Neural progenitor cell (in vitro differentiated cells): ENCODE data around the gene MT1A.

Experiments used
- EZH2 ChIP-seq: fragments of 200-600 bp; sonication (generic); IDR thresholded peaks from 2 replicates; pipeline ENCODE4 v1.6.1; 2017; ENCODE audit warnings: antibody characterized with exemption, mild to moderate bottlenecking, moderate library complexity
- TF ChIP-seq, protein P1 (sequence below): fragments of 200-600 bp; sonication (generic); IDR thresholded peaks from 2 replicates; pipeline ENCODE4 v1.5.1; 2017; ENCODE audit warnings: antibody characterized with exemption, mild to moderate bottlenecking

DNA sequence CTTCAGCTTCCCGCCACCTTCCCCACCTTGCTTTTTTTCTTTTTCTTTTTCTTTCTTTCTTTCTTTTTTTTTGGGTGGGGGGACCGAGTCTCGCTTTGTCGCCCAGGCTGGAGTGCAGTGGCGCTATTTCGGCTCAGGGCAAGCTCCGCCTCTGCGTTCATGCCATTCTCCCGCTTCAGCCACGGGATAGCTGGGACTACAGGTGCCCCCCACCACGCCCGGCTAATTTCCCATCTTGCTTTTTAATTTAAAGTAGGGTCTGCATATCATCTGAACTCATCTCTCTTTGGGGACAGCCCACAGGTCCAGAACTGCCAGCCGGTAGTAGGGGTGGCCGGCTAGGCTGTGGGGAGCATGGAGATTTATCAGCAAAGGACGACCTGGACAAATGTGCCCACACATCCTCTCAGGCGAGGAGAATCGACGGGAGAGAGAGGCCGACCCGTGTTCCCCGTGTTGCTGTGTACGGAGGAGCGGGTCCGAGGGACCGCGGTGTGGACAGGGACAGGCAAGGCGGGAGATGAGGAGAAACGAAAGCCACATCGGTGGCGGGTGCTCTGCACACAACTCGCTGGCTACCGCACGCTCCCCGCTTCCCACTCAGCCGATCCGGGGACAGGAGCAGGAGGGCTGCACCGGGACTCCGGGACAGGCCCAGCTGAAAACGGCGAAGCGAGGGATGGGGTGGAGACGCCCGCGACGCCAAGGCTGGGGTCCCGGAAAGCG is 3.6 kb upstream of the MT1A start:
- TF ChIP-seq, protein P1, sequence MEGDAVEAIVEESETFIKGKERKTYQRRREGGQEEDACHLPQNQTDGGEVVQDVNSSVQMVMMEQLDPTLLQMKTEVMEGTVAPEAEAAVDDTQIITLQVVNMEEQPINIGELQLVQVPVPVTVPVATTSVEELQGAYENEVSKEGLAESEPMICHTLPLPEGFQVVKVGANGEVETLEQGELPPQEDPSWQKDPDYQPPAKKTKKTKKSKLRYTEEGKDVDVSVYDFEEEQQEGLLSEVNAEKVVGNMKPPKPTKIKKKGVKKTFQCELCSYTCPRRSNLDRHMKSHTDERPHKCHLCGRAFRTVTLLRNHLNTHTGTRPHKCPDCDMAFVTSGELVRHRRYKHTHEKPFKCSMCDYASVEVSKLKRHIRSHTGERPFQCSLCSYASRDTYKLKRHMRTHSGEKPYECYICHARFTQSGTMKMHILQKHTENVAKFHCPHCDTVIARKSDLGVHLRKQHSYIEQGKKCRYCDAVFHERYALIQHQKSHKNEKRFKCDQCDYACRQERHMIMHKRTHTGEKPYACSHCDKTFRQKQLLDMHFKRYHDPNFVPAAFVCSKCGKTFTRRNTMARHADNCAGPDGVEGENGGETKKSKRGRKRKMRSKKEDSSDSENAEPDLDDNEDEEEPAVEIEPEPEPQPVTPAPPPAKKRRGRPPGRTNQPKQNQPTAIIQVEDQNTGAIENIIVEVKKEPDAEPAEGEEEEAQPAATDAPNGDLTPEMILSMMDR = no peak
- peak; percentile 100 for TF ChIP-seq EZH2
